PFSK-1 (cell line): ENCODE data around the gene MEMO1.

Experiments
- FOXP2 ChIP-seq: optimal IDR thresholded peaks from 2 replicates; pipeline ENCODE3; 2011; ENCODE audit warnings: borderline replicate concordance, control low read depth, inconsistent platforms; ENCODE audit not compliant: insufficient read depth; ENCODE audit errors: extremely low read length, extremely low read depth
- POLR2AphosphoS5 ChIP-seq: IDR thresholded peaks from 2 replicates; pipeline ENCODE4 v1.6.1; 2012; ENCODE audit warnings: low read depth, mild to moderate bottlenecking, control low read depth, low read length, moderate library complexity
- TAF1 ChIP-seq: IDR thresholded peaks from 2 replicates; pipeline ENCODE4 v1.6.1; 2012; ENCODE audit warnings: low read length, control low read depth, borderline replicate concordance; ENCODE audit not compliant: insufficient read depth

MEMO1 gene

DNA sequence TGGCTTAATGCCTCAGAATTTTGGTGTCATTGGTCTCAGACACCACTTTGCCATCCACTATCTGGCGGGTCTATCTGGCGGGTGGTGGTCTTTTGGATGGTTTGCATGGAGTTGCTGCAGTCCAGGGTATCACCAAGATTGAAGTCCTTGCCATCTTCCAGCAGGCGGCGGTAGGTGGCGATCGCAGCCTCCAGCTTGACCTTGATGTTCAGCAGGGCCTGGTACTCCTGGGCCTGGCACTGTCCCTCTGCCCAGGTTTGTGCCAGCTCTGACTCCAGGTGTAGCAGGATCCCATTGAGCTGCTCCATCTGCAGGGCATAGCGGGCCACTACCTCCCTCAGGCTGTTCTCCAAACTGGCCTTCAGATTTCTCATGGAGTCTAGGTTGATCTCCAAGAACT is 188.2 kb downstream of the MEMO1 start:
- TF ChIP-seq POLR2AphosphoS5 (no peak), FOXP2 (no peak), TAF1 (no peak)
